ENCODE measurements around the gene GRK3. TPM values are rescaled to one million over a fixed set of nuclear protein-coding genes. Genes with fewer than 3 reads are reported as not detected.

Gene GRK3
- total and polyA plus RNA-seq, 10 of the 15 experiments (the other 5 are each of a cell fraction or from before 2014, with no cell fraction given): 3.1 to 35.1 (median 14.7) TPM

- Histone ChIP-seq H2AFZ (ENCODE audit: control insufficient read depth, low read depth, low read length) (no peak overlapping the region), H3K4me3 (no peak overlapping the region), H3K36me3 (ENCODE audit: control insufficient read depth in 2 of 2, insufficient read depth in 2 of 2, low read length in 1 of 2) (no peaks in the 10 kb centered on the region), H3K79me2 (ENCODE audit: control insufficient read depth, insufficient read depth, low read length) (no peaks in the 10 kb centered on the region), H3K27ac (ENCODE audit: control insufficient read depth, insufficient read depth) (no peak overlapping the region), H3K9ac (ENCODE audit: control insufficient read depth, insufficient read depth, low read length) (no peak overlapping the region), H3K4me2 (ENCODE audit: control insufficient read depth, insufficient read depth) (no peak overlapping the region), H3K9me3 (replicated peaks; ENCODE audit: control insufficient read depth, insufficient read depth, low read length) (no peaks in the 10 kb centered on the region), H3K4me1 (ENCODE audit: control insufficient read depth, insufficient read depth, low read length) (peaks cover 3% of the 10 kb centered on the region), H4K20me1 (ENCODE audit: control insufficient read depth, insufficient read depth) (no peaks in the 10 kb centered on the region), H3K27me3 (replicated peaks in 1 of 2; ENCODE audit: control insufficient read depth in 2 of 2, insufficient read depth in 2 of 2, low read length in 1 of 2) (no peaks in the 10 kb centered on the region)
- ChIA-PET POLR2A (no interaction called here), RAD21 (ENCODE audit: unreplicated experiment) (interaction anchor here (0.6 to 3.0 kb wide), 3 partner anchors 7 to 12 kb away, joined by 3 to 9 read pairs (median 3); no protein-coding TSS in a partner anchor), CTCF (interaction anchor here (0.6 to 1.4 kb wide), 2 partner anchors 12 to 50 kb away, joined by 3 read pairs; no protein-coding TSS in a partner anchor), SMC1A (ENCODE audit: uncharacterized antibody, unreplicated experiment) (interaction anchor here (1.3 kb wide), 1 partner anchor 22 kb away, joined by 3 read pairs; no protein-coding TSS in a partner anchor)
- DNase-seq (ENCODE audit: low read depth, low spot score): no peak
- in situ Hi-C loops (cut with MboI) (no loop called here), intact Hi-C loops (cut with micrococcal nuclease; ENCODE audit: unreplicated experiment) (no loop called here)
- no peak for ATAC-seq
- FAIRE-seq: no peak
- 100% methylated on average over 1 of the region's 1 CpG for WGBS (ENCODE audit: insufficient coverage, insufficient replicate concordance, low lambda C conversion rate, missing lambda C conversion rate)
- BruUV-seq (replicated peaks): no TSS peak
- TF ChIP-seq PAX8 (IDR thresholded peaks at IDR 0.05): no peak
- TF ChIP-seq SKIL (IDR thresholded peaks at IDR 0.05; ENCODE audit: low read depth, poor library complexity, severe bottlenecking): no peak
- no peak for TF ChIP-seq SUPT20H (IDR thresholded peaks at IDR 0.05; ENCODE audit: borderline replicate concordance, control insufficient read depth, low read depth, low read length)
- no peak for TF ChIP-seq TCF12 (IDR thresholded peaks at IDR 0.05; ENCODE audit: low read depth, low read length)
- TF ChIP-seq ZBTB33 (IDR thresholded peaks at IDR 0.05): no peak
- TF ChIP-seq SREBF1 (IDR thresholded peaks at IDR 0.05; ENCODE audit: low read length): no peak
- TF ChIP-seq RBBP5 (conservative IDR thresholded peaks at IDR 0.05): no peak
- no peak for TF ChIP-seq RB1 (IDR thresholded peaks at IDR 0.05; ENCODE audit: borderline replicate concordance)
- TF ChIP-seq LARP7 (IDR thresholded peaks at IDR 0.05): no peak
- no peak for TF ChIP-seq ZNF622 (IDR thresholded peaks at IDR 0.05)
- no peak for TF ChIP-seq IRF4 (IDR thresholded peaks at IDR 0.05; ENCODE audit: low read depth, low read length)
- no peak for TF ChIP-seq E2F8 (IDR thresholded peaks at IDR 0.05; ENCODE audit: low read depth, partially characterized antibody)
- TF ChIP-seq HCFC1 (IDR thresholded peaks at IDR 0.05; ENCODE audit: low read length): no peak
- TF ChIP-seq KDM1A (IDR thresholded peaks at IDR 0.05; ENCODE audit: borderline replicate concordance): no peak
- no peak for TF ChIP-seq REST (IDR thresholded peaks at IDR 0.05; ENCODE audit: low read depth, low read length)
- no peak for TF ChIP-seq CBX5 (IDR thresholded peaks at IDR 0.05; ENCODE audit: low read depth)
Observed at GRCh38 chr22:25551396-25551795, 13.1 kb upstream of the GRK3 start.

Measured in GM12878 (cell line).